SK-N-SH treated with all-trans-retinoic acid at 6 μM for 48 hours (cell line): ENCODE data around the gene CIBAR2.

Experiments
- ATAC-seq: fragments of 200-7000 bp; cut with Tn5 transposase; 3 replicates; pipeline ENCODE4 v1.9.1; 2020; ENCODE audit warnings: mild to moderate bottlenecking, moderate library complexity
- ARNTL ChIP-seq: fragments of 450-650 bp; formaldehyde crosslinking; IDR thresholded peaks from 2 replicates; pipeline ENCODE4 v1.5.0; 2020; ENCODE audit warnings: low read depth, mild to moderate bottlenecking, moderate library complexity, borderline replicate concordance
- BACH2 ChIP-seq: fragments of 250-450 bp; sonication (Bioruptor Pico); IDR thresholded peaks from 2 replicates; pipeline ENCODE4 v1.9.0; 2021; ENCODE audit warnings: mild to moderate bottlenecking, borderline replicate concordance
- CREB5 ChIP-seq: fragments of 250-450 bp; sonication (Bioruptor Pico); IDR thresholded peaks from 2 replicates; pipeline ENCODE4 v1.5.1; 2020; ENCODE audit warnings: low read depth, mild to moderate bottlenecking, moderate library complexity
- CSDC2 ChIP-seq: fragments of 250-450 bp; sonication (Bioruptor Pico); IDR thresholded peaks from 2 replicates; pipeline ENCODE4 v1.5.0; 2020; ENCODE audit warnings: mild to moderate bottlenecking, moderate library complexity
- CSRNP3 ChIP-seq: fragments of 250-450 bp; sonication (Bioruptor Pico); IDR thresholded peaks from 2 replicates; pipeline ENCODE4 v1.5.1; 2021; ENCODE audit warnings: mild to moderate bottlenecking, moderate library complexity
- ESRRG ChIP-seq: fragments of 250-450 bp; sonication (Bioruptor Pico); IDR thresholded peaks from 2 replicates; pipeline ENCODE4 v1.6.1; 2021; ENCODE audit warnings: mild to moderate bottlenecking
- GLIS3 ChIP-seq: fragments of 250-450 bp; sonication (Bioruptor Pico); IDR thresholded peaks from 2 replicates; pipeline ENCODE4 v1.5.0; 2020; ENCODE audit warnings: mild to moderate bottlenecking, moderate library complexity
- ISL1 ChIP-seq: fragments of 250-450 bp; sonication (Bioruptor Pico); IDR thresholded peaks from 2 replicates; pipeline ENCODE4 v2.1.2; 2022; ENCODE audit warnings: mild to moderate bottlenecking, moderate library complexity
- OSR1 ChIP-seq: fragments of 250-450 bp; sonication (Bioruptor Pico); IDR thresholded peaks from 2 replicates; pipeline ENCODE4 v1.8.0; 2022; ENCODE audit warnings: moderate library complexity, mild to moderate bottlenecking, inconsistent platforms
- PATZ1 ChIP-seq: fragments of 250-450 bp; sonication (Bioruptor Pico); IDR thresholded peaks from 2 replicates; pipeline ENCODE4 v1.8.0; 2020; ENCODE audit warnings: mild to moderate bottlenecking, moderate library complexity, borderline replicate concordance
- POU6F1 ChIP-seq: fragments of 250-450 bp; sonication (Bioruptor Pico); IDR thresholded peaks from 2 replicates; pipeline ENCODE4 v1.8.0; 2021; ENCODE audit warnings: low read depth, mild to moderate bottlenecking, moderate library complexity, borderline replicate concordance
- PPARA ChIP-seq: fragments of 250-450 bp; sonication (Bioruptor Pico); IDR thresholded peaks from 2 replicates; pipeline ENCODE4 v1.5.0; 2020; ENCODE audit warnings: mild to moderate bottlenecking, borderline replicate concordance
- SNAI2 ChIP-seq: fragments of 250-450 bp; sonication (Bioruptor Pico); IDR thresholded peaks from 2 replicates; pipeline ENCODE4 v1.5.0; 2020; ENCODE audit warnings: mild to moderate bottlenecking, moderate library complexity
- TCF4 ChIP-seq: fragments of 250-450 bp; sonication (Bioruptor Pico); IDR thresholded peaks from 2 replicates; pipeline ENCODE4 v1.8.0; 2021; ENCODE audit warnings: mild to moderate bottlenecking, moderate library complexity, borderline replicate concordance
- TOX ChIP-seq: fragments of 250-450 bp; sonication (Bioruptor Pico); IDR thresholded peaks from 2 replicates; pipeline ENCODE4 v1.8.0; 2021; ENCODE audit warnings: mild to moderate bottlenecking, moderate library complexity, borderline replicate concordance
- TSHZ2 ChIP-seq: fragments of 250-450 bp; sonication (Bioruptor Pico); IDR thresholded peaks from 2 replicates; pipeline ENCODE4 v1.5.0; 2020; ENCODE audit warnings: mild to moderate bottlenecking, moderate library complexity
- ZC3H10 ChIP-seq: fragments of 250-450 bp; sonication (Bioruptor Pico); IDR thresholded peaks from 2 replicates; pipeline ENCODE4 v1.5.1; 2021; ENCODE audit warnings: mild to moderate bottlenecking, moderate library complexity
- ZFP3 ChIP-seq: fragments of 250-450 bp; sonication (Bioruptor Pico); IDR thresholded peaks from 2 replicates; pipeline ENCODE4 v1.5.0; 2020; ENCODE audit warnings: mild to moderate bottlenecking, moderate library complexity
- ZFP30 ChIP-seq: fragments of 450-650 bp; formaldehyde crosslinking; IDR thresholded peaks from 2 replicates; pipeline ENCODE4 v1.5.0; 2022; ENCODE audit warnings: mild to moderate bottlenecking, moderate library complexity
- ZNF565 ChIP-seq: fragments of 450-650 bp; formaldehyde crosslinking; conservative IDR thresholded peaks from 2 replicates; pipeline ENCODE4 v1.5.0; 2020; ENCODE audit warnings: low read depth, mild to moderate bottlenecking, moderate library complexity
- ZNF8 ChIP-seq: fragments of 450-650 bp; formaldehyde crosslinking; IDR thresholded peaks from 2 replicates; pipeline ENCODE4 v1.5.0; 2020; ENCODE audit warnings: mild to moderate bottlenecking, moderate library complexity

CIBAR2 gene

GRCh38 chr16:85140455-85141012 is 28.3 kb upstream of the CIBAR2 start:
- TF ChIP-seq ZNF8 (no peak), ESRRG (CRISPR knock-in tag) (no peak), CSRNP3 (CRISPR knock-in tag) (no peak), TCF4 (CRISPR knock-in tag) (no peak), CSDC2 (CRISPR knock-in tag) (no peak), ZFP3 (CRISPR knock-in tag) (no peak), ISL1 (no peak), GLIS3 (CRISPR knock-in tag) (no peak), PATZ1 (CRISPR knock-in tag) (no peak), ZC3H10 (CRISPR knock-in tag) (no peak), ARNTL (no peak), OSR1 (no peak), POU6F1 (CRISPR knock-in tag) (no peak), CREB5 (CRISPR knock-in tag) (no peak), ZNF565 (CRISPR knock-in tag) (no peak), ZFP30 (CRISPR knock-in tag) (no peak)
- ATAC-seq = no peak

GRCh38 chr16:85139881-85140339 is 27.6 kb upstream of the CIBAR2 start:
- TF ChIP-seq CSRNP3 (CRISPR knock-in tag) (no peak), TCF4 (CRISPR knock-in tag) (no peak), BACH2 (CRISPR knock-in tag) (no peak), PATZ1 (CRISPR knock-in tag) (no peak), ZC3H10 (CRISPR knock-in tag) (no peak), OSR1 (no peak), TSHZ2 (CRISPR knock-in tag) (no peak), CSDC2 (CRISPR knock-in tag) (no peak), TOX (no peak), PPARA (CRISPR knock-in tag) (no peak), ZFP3 (CRISPR knock-in tag) (no peak), GLIS3 (CRISPR knock-in tag) (no peak), ARNTL (no peak), SNAI2 (CRISPR knock-in tag) (no peak), ZNF8 (no peak), ISL1 (no peak), POU6F1 (CRISPR knock-in tag) (no peak), ESRRG (CRISPR knock-in tag) (no peak)
- no peak for ATAC-seq
